Ishikawa (cell line): ENCODE results near the gene A4GNT.

ENCODE experiments used
- FOXM1 ChIP-seq: IDR thresholded peaks from 2 replicates; pipeline ENCODE4 v1.6.1; 2012; ENCODE audit warnings: low read depth, borderline replicate concordance
- NFIC ChIP-seq: IDR thresholded peaks from 2 replicates; pipeline ENCODE4 v1.6.1; 2012
- RAD21 ChIP-seq: IDR thresholded peaks from 2 replicates; pipeline ENCODE4 v1.6.1; 2012; ENCODE audit warnings: low read depth
- REST ChIP-seq: IDR thresholded peaks from 2 replicates; pipeline ENCODE4 v1.6.1; 2012; ENCODE audit warnings: low read depth, mild to moderate bottlenecking
- TAF1 ChIP-seq: IDR thresholded peaks from 2 replicates; pipeline ENCODE4 v1.6.1; 2012; ENCODE audit warnings: low read depth, mild to moderate bottlenecking
- TEAD4 ChIP-seq: IDR thresholded peaks from 2 replicates; pipeline ENCODE4 v1.6.1; 2012
- USF1 ChIP-seq: IDR thresholded peaks from 2 replicates; pipeline ENCODE4 v1.6.1; 2012
- YY1 ChIP-seq: IDR thresholded peaks from 2 replicates; pipeline ENCODE4 v1.6.1; 2012; ENCODE audit warnings: low read depth
- ZBTB7A ChIP-seq: IDR thresholded peaks from 2 replicates; pipeline ENCODE4 v1.6.1; 2012; ENCODE audit warnings: low read depth
- TF ChIP-seq, protein P1 (sequence below): IDR thresholded peaks from 2 replicates; pipeline ENCODE4 v1.6.1; 2012

- TF ChIP-seq RAD21 (no peak), TEAD4 (no peak), YY1 (no peak), TAF1 (no peak), USF1 (no peak), NFIC (no peak), ZBTB7A (no peak), REST (no peak), FOXM1 (no peak)
- TF ChIP-seq, protein P1, sequence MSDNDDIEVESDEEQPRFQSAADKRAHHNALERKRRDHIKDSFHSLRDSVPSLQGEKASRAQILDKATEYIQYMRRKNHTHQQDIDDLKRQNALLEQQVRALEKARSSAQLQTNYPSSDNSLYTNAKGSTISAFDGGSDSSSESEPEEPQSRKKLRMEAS = no peak
Measured at GRCh38 chr3:138124706-138125355, 7.4 kb downstream of the A4GNT start.
